Heart left ventricle (tissue), 13 donors: Measurements from ENCODE around the gene CCDC181.

ENCODE experiments used
- CTCF ChIP-seq, 12 donors: fragments of 200-600 bp; sonication (generic) in 4 of 12; IDR thresholded peaks; one replicate each; pipeline versions ENCODE4 v1.5.0 to v1.8.0; 2018 to 2022; ENCODE audit warnings: antibody characterized with exemption in 12 of 12, mild to moderate bottlenecking in 5 of 12
- POLR2A ChIP-seq, 2 donors: fragments of 450-650 bp; IDR thresholded peaks; one replicate each; pipeline ENCODE4 v1.6.1; 2017; ENCODE audit warnings: antibody characterized with exemption in 2 of 2, mild to moderate bottlenecking in 2 of 2, moderate library complexity in 2 of 2
- donor health status: ischemic (EF 13 %, LVEDD 7.1; RV severe dilation, severe dysfunction).
- donor health status: DM: no; HTN: yes; CAD: no.
- donor health status: DM: no; HTN: no; CAD: no.
- donor health status: ischemic (EF 25% LVEDD 6.9; RV normal size, moderate dysfunction).
- donor health status: ischemic (EF 25% LVEDD 5.7; RV mildly dilated, moderate dysfunction).
- donor health status: ischemic (EF 35%, LVEDD 5.7; RV mildly dilated, moderate dysfunction).
- donor health status: nonischemic (EF 11% LVEDD 7.7; RV severe dilation, severe dysfunction).
- donor health status: DM: yes; HTN: yes; CAD: no.
- donor health status: PGD.
- donor health status: ischemic (EF 29% LVEDD 5.4; RV normal size, mild dysfunction).
- donor health status: nonischemic (EF 23%, LVEDD 6.1; RV moderate dilation, normal function).

- TF ChIP-seq CTCF (IDR thresholded peaks at IDR 0.05) (no peak), POLR2A (IDR thresholded peaks at IDR 0.05) (peak in 1 of 2 donors; percentile 31)
Measured at GRCh38 chr1:169367686-169368405, 59.4 kb downstream of the CCDC181 start, which contains the start of the genes BLZF1 and NME7.
